HUES48 (cell line): ENCODE data around the gene F12.
A peak's percentile ranks its signal among the peaks of the same experiment; 100 is the strongest.

ENCODE experiments used
- H3K27ac ChIP-seq: one replicate; pipeline ENCODE4 v1.7.0; 2013; ENCODE audit warnings: low read depth, low read length, inconsistent platforms
- H3K27me3 ChIP-seq: 2 replicates; pipeline ENCODE4 v1.6.1; 2013; ENCODE audit warnings: mild to moderate bottlenecking, low read length; ENCODE audit not compliant: control insufficient read depth, insufficient read depth
- H3K36me3 ChIP-seq: 2 replicates; pipeline ENCODE4 v1.6.1; 2013; ENCODE audit warnings: low read length; ENCODE audit not compliant: control insufficient read depth, insufficient read depth
- H3K4me1 ChIP-seq: 2 replicates; pipeline ENCODE4 v1.6.1; 2013; ENCODE audit warnings: mild to moderate bottlenecking, low read length; ENCODE audit not compliant: control insufficient read depth, insufficient read depth
- H3K4me3 ChIP-seq: 2 replicates; pipeline ENCODE4 v1.5.1; 2013; ENCODE audit warnings: mild to moderate bottlenecking, low read depth, low read length
- H3K9ac ChIP-seq: 2 replicates; pipeline ENCODE4 v1.6.1; 2013; ENCODE audit warnings: mild to moderate bottlenecking, low read depth, low read length, moderate library complexity
- H3K9me3 ChIP-seq: 2 replicates; pipeline ENCODE4 v1.6.1; 2013; ENCODE audit warnings: low read length; ENCODE audit not compliant: control insufficient read depth, insufficient read depth

The F12 gene

GRCh38 chr5:177452688-177453638, 43.6 kb upstream of the F12 start:
- no peak overlapping the region for H3K9ac ChIP-seq
- H3K4me3 ChIP-seq = no peak overlapping the region
- H3K36me3 ChIP-seq = peaks cover 10% of the 10 kb centered on the region
- H3K9me3 ChIP-seq = no peaks in the 10 kb centered on the region
- peaks cover 28% of the 10 kb centered on the region for H3K4me1 ChIP-seq
- no peak overlapping the region for H3K27ac ChIP-seq
- H3K27me3 ChIP-seq = peaks cover 17% of the 10 kb centered on the region

DNA sequence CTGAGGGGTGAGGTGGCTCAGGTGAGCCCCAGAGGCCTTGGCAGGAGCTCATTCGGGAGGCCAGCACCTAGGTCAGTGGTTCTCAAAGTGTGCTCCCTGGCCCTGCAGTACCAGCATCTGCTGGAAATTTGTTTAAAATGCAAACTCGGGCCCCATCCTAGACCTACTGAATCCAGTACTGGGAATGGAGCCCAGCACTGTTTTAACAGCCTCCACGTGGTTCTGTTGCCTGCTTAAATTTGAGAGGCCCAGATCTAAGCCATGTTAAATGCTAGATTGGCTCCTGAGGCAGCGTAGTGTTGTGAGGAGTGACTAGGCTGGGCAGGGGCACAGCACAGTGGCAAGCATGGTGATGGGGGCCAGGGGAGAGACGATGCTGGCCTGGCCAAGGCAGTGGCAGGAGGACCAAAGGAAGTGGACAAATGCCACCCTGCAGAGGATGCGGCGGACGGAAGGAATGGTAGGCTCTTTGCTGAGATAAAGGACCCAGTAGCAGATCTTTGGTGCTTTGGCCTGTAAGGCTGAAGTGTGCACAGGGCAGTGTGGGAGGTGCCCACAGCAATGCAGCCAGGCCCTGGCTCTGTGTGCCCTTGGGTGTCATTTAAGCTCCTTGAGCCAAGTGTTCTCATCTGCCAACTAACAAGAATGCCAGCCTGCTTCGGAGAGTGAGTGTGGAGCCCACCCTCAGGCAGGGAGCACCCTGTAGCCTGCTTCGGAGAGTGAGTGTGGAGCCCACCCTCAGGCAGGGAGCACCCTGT, 41.5 kb upstream of the F12 start:
- H3K27me3 ChIP-seq = peaks cover 21% of the 10 kb centered on the region
- H3K27ac ChIP-seq = no peak overlapping the region
- peaks cover 29% of the 10 kb centered on the region for H3K4me1 ChIP-seq
- H3K36me3 ChIP-seq = no peaks in the 10 kb centered on the region
- no peak overlapping the region for H3K9ac ChIP-seq
- H3K9me3 ChIP-seq = no peaks in the 10 kb centered on the region
- no peak overlapping the region for H3K4me3 ChIP-seq

DNA sequence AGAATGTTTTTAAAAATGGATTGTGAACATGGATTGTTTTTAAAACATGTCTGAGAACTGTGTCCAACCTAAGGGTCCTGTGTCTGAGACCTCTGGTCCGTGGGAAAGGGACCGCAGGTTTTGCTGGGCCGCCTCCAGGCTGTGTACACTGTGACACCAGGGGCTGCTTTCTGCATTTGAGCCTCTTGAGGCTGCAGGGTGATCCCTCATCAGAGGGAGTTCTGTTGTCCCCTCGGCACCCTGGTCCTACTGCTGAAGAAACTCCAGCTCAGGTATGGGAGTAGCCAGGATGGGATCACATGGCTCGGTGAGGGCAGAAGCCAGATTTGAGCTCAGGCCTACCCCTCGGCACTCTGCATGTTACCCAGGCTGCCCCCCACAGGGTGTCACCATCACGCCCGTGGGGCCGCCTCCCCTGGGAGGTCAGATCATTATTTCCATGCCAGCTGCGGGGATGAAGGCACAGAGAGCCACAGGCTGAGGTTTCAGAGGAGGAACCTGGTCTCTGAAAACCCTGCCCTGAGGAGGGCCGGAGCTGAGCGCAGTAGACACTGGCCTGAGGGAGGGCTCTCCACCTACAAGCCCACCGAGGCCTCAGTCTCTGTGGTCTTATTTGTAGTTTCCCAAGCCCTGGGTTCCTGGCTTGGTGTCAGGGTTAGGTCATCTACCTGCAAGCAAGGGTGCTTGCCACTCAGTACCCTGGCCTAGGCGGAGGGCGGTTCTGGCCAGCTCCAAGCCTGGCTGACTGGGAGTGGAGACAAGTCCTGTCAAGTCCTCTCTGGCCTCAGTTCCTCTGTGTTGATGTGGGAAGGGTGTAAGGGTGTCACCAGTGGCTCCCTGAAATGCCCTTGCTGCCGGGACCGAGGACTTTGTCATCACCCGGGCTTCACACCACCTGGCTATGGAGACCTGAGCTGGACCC, 40.0 kb upstream of the F12 start:
- H3K4me3 ChIP-seq = no peak overlapping the region
- H3K36me3 ChIP-seq = no peaks in the 10 kb centered on the region
- no peak overlapping the region for H3K9ac ChIP-seq
- H3K9me3 ChIP-seq = no peaks in the 10 kb centered on the region
- peaks cover 31% of the 10 kb centered on the region for H3K27me3 ChIP-seq
- peaks cover 32% of the 10 kb centered on the region for H3K4me1 ChIP-seq
- no peak overlapping the region for H3K27ac ChIP-seq

GRCh38 chr5:177448244-177448950, 39.0 kb upstream of the F12 start:
- H3K27me3 ChIP-seq = peaks cover 26% of the 10 kb centered on the region
- H3K4me3 ChIP-seq = peak overlapping the region; percentile 57; the same call in 1 of the 2 replicates
- peak overlapping the region; percentile 88 for H3K27ac ChIP-seq
- H3K9me3 ChIP-seq = no peaks in the 10 kb centered on the region
- H3K9ac ChIP-seq = peak overlapping the region; percentile 67; the same call in 1 of the 2 replicates
- peaks cover 26% of the 10 kb centered on the region for H3K4me1 ChIP-seq
- no peaks in the 10 kb centered on the region for H3K36me3 ChIP-seq

GRCh38 chr5:177447611-177448243, 38.4 kb upstream of the F12 start:
- H3K9ac ChIP-seq = peak overlapping the region; percentile 67
- peak overlapping the region; percentile 57 for H3K4me3 ChIP-seq
- no peaks in the 10 kb centered on the region for H3K36me3 ChIP-seq
- peaks cover 21% of the 10 kb centered on the region for H3K27me3 ChIP-seq
- H3K27ac ChIP-seq = peak overlapping the region; percentile 88
- H3K4me1 ChIP-seq = peaks cover 24% of the 10 kb centered on the region
- no peaks in the 10 kb centered on the region for H3K9me3 ChIP-seq

DNA sequence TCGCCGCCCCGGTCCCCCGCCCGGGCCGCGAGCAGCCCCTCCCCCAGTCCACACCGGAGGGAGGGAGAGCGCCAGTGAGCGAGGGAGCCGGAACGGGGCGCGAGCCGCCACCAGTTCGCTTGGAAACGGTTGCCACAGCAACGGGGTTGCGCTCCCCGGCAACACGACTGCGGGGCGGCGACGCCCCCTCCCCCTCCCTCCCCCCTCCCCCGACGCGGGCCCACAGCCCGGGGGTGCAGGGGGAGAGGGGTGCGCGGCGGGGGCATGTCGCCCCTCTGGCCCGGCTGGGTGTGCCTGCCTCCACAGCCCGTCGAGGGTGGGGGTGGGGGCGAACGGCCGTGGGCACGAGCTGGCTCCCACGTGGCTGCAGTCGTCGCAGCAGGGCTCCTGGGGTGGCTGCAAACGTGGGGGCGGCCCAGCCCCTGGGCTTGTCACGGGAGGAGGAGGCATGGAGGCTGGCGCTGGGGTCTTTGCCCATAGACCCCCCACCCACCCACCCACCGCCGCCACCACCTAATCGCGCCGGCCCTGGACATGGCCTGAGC, 37.8 kb upstream of the F12 start:
- Histone ChIP-seq H3K4me1 (peaks cover 21% of the 10 kb centered on the region), H3K4me3 (peak overlapping the region; percentile 80), H3K9me3 (no peaks in the 10 kb centered on the region), H3K27ac (peak overlapping the region; percentile 88), H3K27me3 (peaks cover 21% of the 10 kb centered on the region), H3K36me3 (peaks cover 5% of the 10 kb centered on the region; the same call in 1 of the 2 replicates), H3K9ac (peak overlapping the region; percentile 73; the same call in 1 of the 2 replicates)

DNA sequence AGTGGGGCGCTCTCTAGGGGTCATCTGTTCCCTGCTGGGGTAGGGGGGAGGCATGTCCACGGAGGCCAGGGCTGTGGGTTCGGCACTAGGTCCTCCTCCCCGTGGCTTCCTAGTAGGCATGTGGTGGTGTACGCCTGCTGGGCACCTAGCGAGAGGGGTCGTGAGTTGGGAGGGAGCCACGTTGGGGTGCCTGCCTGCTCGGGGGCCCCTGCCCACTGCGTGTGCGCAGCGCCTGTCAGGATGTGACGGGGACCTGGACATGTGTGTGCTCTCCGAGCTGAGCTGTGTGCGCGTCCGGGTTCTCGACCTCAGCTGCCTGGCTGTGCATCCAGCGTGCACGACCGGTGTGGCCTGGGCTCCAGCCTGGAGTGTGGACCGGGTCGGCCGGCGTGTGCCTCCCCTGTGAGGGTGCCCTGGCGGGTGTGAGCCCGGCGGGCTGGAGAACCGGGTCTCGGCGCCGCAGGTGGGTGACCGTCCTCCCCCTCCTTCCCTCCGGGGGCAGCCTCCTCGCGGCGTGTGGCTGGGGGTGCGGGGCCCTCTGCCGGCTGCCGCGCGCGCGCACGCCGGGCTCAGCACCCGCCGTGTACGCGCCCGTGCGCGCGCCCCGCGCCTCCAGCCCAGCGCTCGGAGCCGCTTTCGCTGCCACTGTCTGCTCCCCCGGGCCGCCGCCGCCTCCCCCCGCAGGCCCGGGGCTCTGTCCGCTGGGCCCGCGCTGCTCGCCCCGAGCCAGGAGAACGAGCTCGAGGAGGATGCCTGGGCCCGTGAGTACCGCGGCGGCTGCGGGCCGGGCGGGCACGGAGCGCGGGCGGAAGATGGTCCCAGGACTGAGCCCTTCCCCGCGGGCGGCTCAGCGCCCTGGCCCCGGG, 37.1 kb upstream of the F12 start, which contains the start of gene PRR7:
TSS of gene PRR7 (plus strand) at position 615 of the 866 bp plus-strand sequence. CDS start 8,254 bp downstream, outside the sequence.
- Histone ChIP-seq H3K36me3 (peaks cover 5% of the 10 kb centered on the region; the same call in 1 of the 2 replicates), H3K4me3 (peak within 1 kb of the TSS; percentile 80), H3K4me1 (peaks cover 21% of the 10 kb centered on the region), H3K9ac (peak within 1 kb of the TSS; percentile 73), H3K9me3 (no peaks in the 10 kb centered on the region), H3K27ac (peak within 1 kb of the TSS; percentile 88), H3K27me3 (peaks cover 21% of the 10 kb centered on the region)

- Histone ChIP-seq H3K4me1 (peaks cover 21% of the 10 kb centered on the region), H3K36me3 (peaks cover 5% of the 10 kb centered on the region; the same call in 1 of the 2 replicates), H3K9ac (no peak overlapping the region), H3K27ac (no peak overlapping the region), H3K9me3 (no peaks in the 10 kb centered on the region), H3K27me3 (peaks cover 19% of the 10 kb centered on the region), H3K4me3 (peak overlapping the region; percentile 80)
Observed at GRCh38 chr5:177445917-177446199, 36.5 kb upstream of the F12 start.
